H9 (cell line): ENCODE measurements around the gene HCN1. TPM values are rescaled to one million over a fixed set of nuclear protein-coding genes. Genes with fewer than 3 reads are reported as not detected.

Experiments
- DNase-seq: peaks from one replicate; pipeline ENCODE4 v3.0.0-alpha.2; 2017
- H2AFZ ChIP-seq: one replicate; pipeline ENCODE4 v1.6.1; 2013; ENCODE audit warnings: mild to moderate bottlenecking, low read length, control low read depth, moderate library complexity
- H2AK5ac ChIP-seq: 2 replicates; pipeline ENCODE4 v1.6.1; 2013; ENCODE audit warnings: low read length, control low read depth, mixed read lengths; ENCODE audit not compliant: insufficient read length
- H2BK120ac ChIP-seq: one replicate; pipeline ENCODE4 v1.6.1; 2013; ENCODE audit warnings: low read depth, mild to moderate bottlenecking, low read length, control low read depth, inconsistent platforms; ENCODE audit not compliant: poor library complexity, severe bottlenecking
- H2BK12ac ChIP-seq: 2 replicates; pipeline ENCODE4 v1.6.1; 2013; ENCODE audit warnings: low read length, control low read depth, mixed read lengths, low read depth; ENCODE audit not compliant: insufficient read length
- H2BK15ac ChIP-seq: 2 replicates; pipeline ENCODE4 v1.6.1; 2013; ENCODE audit warnings: low read depth, low read length, control low read depth
- H2BK20ac ChIP-seq: one replicate; pipeline ENCODE4 v1.6.1; 2013; ENCODE audit warnings: low read depth, mild to moderate bottlenecking, low read length, control low read depth, inconsistent platforms; ENCODE audit not compliant: poor library complexity, severe bottlenecking
- H2BK5ac ChIP-seq: 2 replicates; pipeline ENCODE4 v1.6.1; 2013; ENCODE audit warnings: low read length, control low read depth, mixed read lengths; ENCODE audit not compliant: insufficient read length
- H3K14ac ChIP-seq: 2 replicates; pipeline ENCODE4 v1.6.1; 2013; ENCODE audit warnings: low read length, control low read depth; ENCODE audit not compliant: insufficient read depth
- H3K18ac ChIP-seq: 2 replicates; pipeline ENCODE4 v1.6.1; 2013; ENCODE audit warnings: low read depth, mild to moderate bottlenecking, mixed read lengths, low read length, control low read depth; ENCODE audit not compliant: insufficient read length
- H3K23ac ChIP-seq: 2 replicates; pipeline ENCODE4 v1.6.1; 2013; ENCODE audit warnings: low read length, control low read depth, mixed read lengths, low read depth; ENCODE audit not compliant: insufficient read length
- H3K23me2 ChIP-seq: 2 replicates; pipeline ENCODE4 v1.6.1; 2013; ENCODE audit warnings: low read depth, mild to moderate bottlenecking, mixed read lengths, low read length, control low read depth; ENCODE audit not compliant: insufficient read length, poor library complexity, severe bottlenecking
- H3K27ac ChIP-seq: 2 replicates; pipeline ENCODE4 v1.5.1; 2013; ENCODE audit warnings: low read length, control low read depth, mixed read lengths, low read depth; ENCODE audit not compliant: insufficient read length
- H3K27me3 ChIP-seq: 2 replicates; pipeline ENCODE4 v1.6.1; 2013; ENCODE audit warnings: low read length, control low read depth, inconsistent platforms; ENCODE audit not compliant: insufficient read depth
- H3K4ac ChIP-seq: 2 replicates; pipeline ENCODE4 v1.6.1; 2013; ENCODE audit warnings: low read depth, mild to moderate bottlenecking, control low read depth, inconsistent platforms, low read length, moderate library complexity
- H3K4me1 ChIP-seq: 2 replicates; pipeline ENCODE4 v1.6.1; 2013; ENCODE audit warnings: low read length, control low read depth, inconsistent platforms; ENCODE audit not compliant: insufficient read depth
- H3K4me2 ChIP-seq: 2 replicates; pipeline ENCODE4 v1.6.1; 2013; ENCODE audit warnings: low read length, control low read depth, mixed read lengths; ENCODE audit not compliant: insufficient read length, insufficient read depth
- H3K56ac ChIP-seq: 2 replicates; pipeline ENCODE4 v1.6.1; 2013; ENCODE audit warnings: low read depth, mild to moderate bottlenecking, mixed read lengths, low read length, control low read depth; ENCODE audit not compliant: insufficient read length
- H3K79me1 ChIP-seq: 2 replicates; pipeline ENCODE4 v1.6.1; 2013; ENCODE audit warnings: low read depth, mild to moderate bottlenecking, moderate library complexity, low read length, control low read depth, inconsistent platforms; ENCODE audit not compliant: insufficient read depth, poor library complexity, severe bottlenecking
- H3K79me2 ChIP-seq: 2 replicates; pipeline ENCODE4 v1.6.1; 2013; ENCODE audit warnings: low read length, control low read depth, inconsistent platforms; ENCODE audit not compliant: insufficient read depth
- H3K9ac ChIP-seq: 2 replicates; pipeline ENCODE4 v1.6.1; 2013; ENCODE audit warnings: low read length, control low read depth, mixed read lengths; ENCODE audit not compliant: insufficient read length; ENCODE audit errors: extremely low read depth
- H3K9me3 ChIP-seq: one replicate; pipeline ENCODE4 v1.6.1; 2013; ENCODE audit warnings: low read depth, low read length, inconsistent platforms; ENCODE audit not compliant: control insufficient read depth
- H3T11ph ChIP-seq: one replicate; pipeline ENCODE4 v1.6.1; 2013; ENCODE audit warnings: mild to moderate bottlenecking, low read length, control low read depth, inconsistent platforms
- H4K20me1 ChIP-seq: one replicate; pipeline ENCODE4 v1.6.1; 2013; ENCODE audit not compliant: control insufficient read depth, insufficient read length, insufficient read depth
- H4K5ac ChIP-seq: 2 replicates; pipeline ENCODE4 v1.6.1; 2013; ENCODE audit warnings: low read depth, mild to moderate bottlenecking, mixed read lengths, low read length, control low read depth; ENCODE audit not compliant: insufficient read length
- H4K8ac ChIP-seq: replicated peaks from 2 replicates; pipeline ENCODE4 v1.6.1; 2013; ENCODE audit warnings: low read length, control low read depth, mixed read lengths, low read depth; ENCODE audit not compliant: insufficient read length
- H4K91ac ChIP-seq: 2 replicates; pipeline ENCODE4 v1.6.1; 2013; ENCODE audit warnings: low read depth, mild to moderate bottlenecking, moderate library complexity, mixed read lengths, low read length, control low read depth; ENCODE audit not compliant: insufficient read length
- H3K27ac Mint-ChIP-seq, 3 experiments: 2 replicates in 2 of 3; 3 replicates in 1 of 3; pipeline ENCODE4 v1.8.0; 2020 to 2021; ENCODE audit warnings: mixed read lengths in 3 of 3, mild to moderate bottlenecking in 1 of 3, moderate library complexity in 1 of 3
- H3K27me3 Mint-ChIP-seq: 2 replicates; pipeline ENCODE4 v1.8.0; 2021; ENCODE audit warnings: low read depth, mild to moderate bottlenecking, moderate library complexity, mixed read lengths
- H3K36me3 Mint-ChIP-seq, 3 experiments: 2 replicates in 2 of 3; 3 replicates in 1 of 3; pipeline ENCODE4 v1.8.0; 2020 to 2021; ENCODE audit warnings: low read depth in 3 of 3, mixed read lengths in 3 of 3; ENCODE audit not compliant: insufficient read depth in 1 of 3
- H3K4me1 Mint-ChIP-seq, 2 experiments: 2 replicates each; pipeline ENCODE4 v1.8.0; 2020; ENCODE audit warnings: mixed read lengths in 2 of 2
- H3K4me3 Mint-ChIP-seq, 2 experiments: 2 replicates in 1 of 2; 3 replicates in 1 of 2; pipeline ENCODE4 v1.8.0; 2020 to 2021; ENCODE audit warnings: mild to moderate bottlenecking in 2 of 2, mixed read lengths in 2 of 2, moderate library complexity in 1 of 2
- H3K9me3 Mint-ChIP-seq, 2 experiments: 2 replicates in 1 of 2; 3 replicates in 1 of 2; pipeline ENCODE4 v1.8.0; 2020; ENCODE audit warnings: mild to moderate bottlenecking in 2 of 2, mixed read lengths in 2 of 2, moderate library complexity in 1 of 2
- WGBS: extraction: QIAGEN DNeasy Blood & Tissue Kit; methylation state at CpG from one replicate; pipeline ENCODE4 v1.1.7; 2013; ENCODE audit warnings: missing lambda C conversion rate, low lambda C conversion rate, mixed read lengths; ENCODE audit not compliant: insufficient read length; ENCODE audit errors: extremely low coverage; 5-methylcytosine and 5-hydroxymethylcytosine counted together
- total RNA-seq: library from RNA; stranded (reverse); gene quantifications from 2 replicates; pipeline ENCODE4 v1.2.1, GENCODE V29; 2021
- TF ChIP-seq, protein P1 (sequence below): fragments of 200-600 bp; sonication (generic); conservative IDR thresholded peaks from 3 replicates; pipeline ENCODE4 v1.8.0; 2021; ENCODE audit warnings: antibody characterized with exemption, mild to moderate bottlenecking

The HCN1 gene
- total RNA-seq, 1 experiment from 2014 or later = 4.6 TPM

DNA sequence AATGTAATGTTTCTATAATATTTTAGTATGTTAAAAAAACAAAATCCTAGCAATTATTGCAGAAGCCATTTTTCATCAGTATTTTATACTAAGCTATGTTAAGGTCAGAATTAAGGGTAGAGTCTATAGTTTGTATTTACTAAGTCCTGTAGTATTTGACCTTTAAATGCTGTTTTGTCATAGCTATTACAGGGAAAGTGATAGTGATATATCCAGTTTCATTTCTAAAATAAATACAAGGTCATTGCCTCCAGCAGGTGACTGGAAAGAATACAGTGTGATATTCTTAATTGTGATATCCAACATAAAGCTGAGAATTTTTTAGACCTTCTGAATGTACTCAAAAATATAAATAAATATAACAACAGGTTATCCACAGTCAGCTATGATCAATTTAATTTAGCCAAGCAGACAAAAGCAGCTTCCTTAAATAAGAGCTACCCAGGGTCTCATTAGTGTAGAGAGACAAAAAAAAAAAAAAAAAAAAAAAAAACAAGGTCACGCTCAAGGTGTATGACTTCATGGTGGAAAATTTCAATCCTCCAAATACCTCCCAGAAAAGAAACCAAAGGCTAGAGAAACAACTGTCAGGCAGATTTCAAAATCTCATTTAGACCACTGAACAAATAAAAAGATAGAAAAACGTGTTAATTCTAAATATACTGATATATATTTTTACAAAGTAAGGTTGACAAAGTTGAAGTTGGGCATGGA lies 278.7 kb downstream of the HCN1 start:
- Histone ChIP-seq H3K56ac (no peak overlapping the region), H3K4ac (no peak overlapping the region), H4K5ac (no peak overlapping the region), H3K23ac (no peak overlapping the region), H3K9ac (no peak overlapping the region), H3K18ac (no peak overlapping the region), H2AFZ (no peak overlapping the region), H3K79me1 (no peaks in the 10 kb centered on the region), H3K14ac (no peak overlapping the region), H3K79me2 (no peaks in the 10 kb centered on the region), H2BK5ac (no peak overlapping the region), H2AK5ac (no peak overlapping the region), H3K23me2 (no peaks in the 10 kb centered on the region), H3K4me2 (no peak overlapping the region), H2BK20ac (no peak overlapping the region), H3T11ph (no peak overlapping the region), H3K9me3 (no peaks in the 10 kb centered on the region), H2BK12ac (no peak overlapping the region), H2BK15ac (no peak overlapping the region), H3K4me1 (no peaks in the 10 kb centered on the region), H4K20me1 (no peaks in the 10 kb centered on the region), H4K8ac (no peak overlapping the region), H3K27ac (no peak overlapping the region), H3K27me3 (no peaks in the 10 kb centered on the region), H4K91ac (no peak overlapping the region), H2BK120ac (no peak overlapping the region)
- Mint-ChIP-seq H3K4me1 (peaks cover 9 to 12% of the 10 kb centered on the region in 2 experiments), H3K36me3 (no peaks in the 10 kb centered on the region), H3K27me3 (no peaks in the 10 kb centered on the region), H3K27ac (no peak overlapping the region), H3K9me3 (no peaks in the 10 kb centered on the region), H3K4me3 (no peak overlapping the region)
- TF ChIP-seq, protein P1, sequence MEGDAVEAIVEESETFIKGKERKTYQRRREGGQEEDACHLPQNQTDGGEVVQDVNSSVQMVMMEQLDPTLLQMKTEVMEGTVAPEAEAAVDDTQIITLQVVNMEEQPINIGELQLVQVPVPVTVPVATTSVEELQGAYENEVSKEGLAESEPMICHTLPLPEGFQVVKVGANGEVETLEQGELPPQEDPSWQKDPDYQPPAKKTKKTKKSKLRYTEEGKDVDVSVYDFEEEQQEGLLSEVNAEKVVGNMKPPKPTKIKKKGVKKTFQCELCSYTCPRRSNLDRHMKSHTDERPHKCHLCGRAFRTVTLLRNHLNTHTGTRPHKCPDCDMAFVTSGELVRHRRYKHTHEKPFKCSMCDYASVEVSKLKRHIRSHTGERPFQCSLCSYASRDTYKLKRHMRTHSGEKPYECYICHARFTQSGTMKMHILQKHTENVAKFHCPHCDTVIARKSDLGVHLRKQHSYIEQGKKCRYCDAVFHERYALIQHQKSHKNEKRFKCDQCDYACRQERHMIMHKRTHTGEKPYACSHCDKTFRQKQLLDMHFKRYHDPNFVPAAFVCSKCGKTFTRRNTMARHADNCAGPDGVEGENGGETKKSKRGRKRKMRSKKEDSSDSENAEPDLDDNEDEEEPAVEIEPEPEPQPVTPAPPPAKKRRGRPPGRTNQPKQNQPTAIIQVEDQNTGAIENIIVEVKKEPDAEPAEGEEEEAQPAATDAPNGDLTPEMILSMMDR = no peak
- no CpG with 5 or more reads among the region's 2 CpGs for WGBS
- no peak for DNase-seq
